OCI-LY7 (cell line): ENCODE measurements around the gene CTSA. TPM values are rescaled to one million over a fixed set of nuclear protein-coding genes. Genes with fewer than 3 reads are reported as not detected.

Source experiments
- Bru-seq: library from RNA; stranded (reverse); fragments of 400-500 nt; gene quantifications from one replicate; lab custom pipeline; 2021; lab: Mats Ljungman, UMichigan
- BruChase-seq, 2 experiments: library from RNA; stranded (reverse); fragments of 400-500 nt; gene quantifications; one replicate each; lab custom pipeline; 2021; lab: Mats Ljungman, UMichigan
- BruUV-seq: library from RNA; stranded (reverse); fragments of 400-500 nt; replicated peaks from 2 replicates; lab custom pipeline; 2021; lab: Mats Ljungman, UMichigan
- CTCF ChIA-PET: fragments of 300-600 bp; sonication (Branson Sonifier 250); formaldehyde crosslinking; loops from one replicate; lab custom pipeline; 2022; ENCODE audit warnings: antibody characterized with exemption; ENCODE audit not compliant: unreplicated experiment; lab: Charles Lee
- POLR2A ChIA-PET: fragments of 300-600 bp; sonication (Branson Sonifier 250); formaldehyde crosslinking; loops from one replicate; lab custom pipeline; 2022; ENCODE audit warnings: antibody characterized with exemption; lab: Charles Lee
- DNase-seq: peaks from one replicate; pipeline ENCODE4 v3.0.0-alpha.2; 2015; ENCODE audit warnings: low spot score
- H2AFZ ChIP-seq: fragments of 200-600 bp; sonication (generic), shearing (Covaris generic); 2 replicates; pipeline ENCODE4 v1.6.1; 2014; ENCODE audit warnings: mild to moderate bottlenecking, antibody characterized with exemption, low read length, moderate library complexity
- H3K27ac ChIP-seq: fragments of 200-600 bp; sonication (generic); 2 replicates; pipeline ENCODE4 v1.5.1; 2014; ENCODE audit warnings: mixed run types, low read depth, mild to moderate bottlenecking, moderate library complexity, low read length, inconsistent platforms; ENCODE audit not compliant: poor library complexity, severe bottlenecking
- H3K36me3 ChIP-seq: fragments of 200-600 bp; sonication (generic); 2 replicates; pipeline ENCODE4 v1.6.1; 2014; ENCODE audit warnings: mild to moderate bottlenecking, antibody characterized with exemption, low read length, moderate library complexity, mixed read lengths; ENCODE audit not compliant: insufficient read depth
- H3K4me1 ChIP-seq: fragments of 200-600 bp; sonication (generic); 2 replicates; pipeline ENCODE4 v1.5.1; 2014; ENCODE audit warnings: mild to moderate bottlenecking, low read length; ENCODE audit not compliant: insufficient read depth, poor library complexity, severe bottlenecking
- H3K4me2 ChIP-seq: fragments of 200-600 bp; sonication (generic); 2 replicates; pipeline ENCODE4 v1.6.1; 2014; ENCODE audit warnings: mild to moderate bottlenecking, low read length
- H3K4me3 ChIP-seq: fragments of 200-600 bp; sonication (generic); 2 replicates; pipeline ENCODE4 v1.5.1; 2014; ENCODE audit warnings: mild to moderate bottlenecking, low read depth, low read length; ENCODE audit not compliant: poor library complexity, severe bottlenecking
- H3K79me2 ChIP-seq: fragments of 200-600 bp; sonication (generic); 2 replicates; pipeline ENCODE4 v1.6.1; 2016; ENCODE audit warnings: low read depth, mild to moderate bottlenecking, low read length, moderate library complexity, mixed read lengths; ENCODE audit not compliant: insufficient read depth
- H3K9me2 ChIP-seq: fragments of 200-600 bp; sonication (generic); 2 replicates; pipeline ENCODE4 v1.6.1; 2016; ENCODE audit warnings: mild to moderate bottlenecking, low read length, mixed read lengths; ENCODE audit not compliant: insufficient read depth
- H3K9me3 ChIP-seq: fragments of 200-600 bp; sonication (generic); 2 replicates; pipeline ENCODE4 v1.6.1; 2014; ENCODE audit warnings: mild to moderate bottlenecking, mixed run types, low read length, mixed read lengths
- H4K20me1 ChIP-seq: fragments of 200-600 bp; sonication (generic); 2 replicates; pipeline ENCODE4 v1.6.1; 2014; ENCODE audit warnings: mild to moderate bottlenecking, antibody characterized with exemption, low read length, moderate library complexity, mixed read lengths; ENCODE audit not compliant: insufficient read depth
- CTCF ChIP-seq: fragments of 200-600 bp; sonication (generic); conservative IDR thresholded peaks from 2 replicates; pipeline ENCODE4 v1.5.1; 2014; ENCODE audit warnings: mild to moderate bottlenecking, antibody characterized with exemption, low read length, moderate library complexity, mixed read lengths
- EZH2phosphoT487 ChIP-seq: fragments of 200-600 bp; sonication (generic); IDR thresholded peaks from 2 replicates; pipeline ENCODE4 v1.6.1; 2018; ENCODE audit warnings: low read depth, borderline replicate concordance, mild to moderate bottlenecking, mixed run types, antibody characterized with exemption, low read length, moderate library complexity, mixed read lengths
- intact Hi-C: fragments of 100-400 bp; cut with micrococcal nuclease; formaldehyde crosslinking; loops from one replicate; pipeline ENCODE4 v1.10.0; 2022; ENCODE audit not compliant: unreplicated experiment
- long read RNA-seq: library from polyadenylated mRNA; stranded (forward); transcript quantifications from one replicate; pipeline ENCODE4 v2.0.0, GENCODE V29; 2022
- total RNA-seq, 2 experiments: library from RNA; depleted of rRNA in 1 of 2; stranded (reverse); fragments of >200 nt in 1 of 2; shearing (Covaris generic) in 1 of 2; gene quantifications; 2 replicates each; pipeline ENCODE4 v1.2.3, GENCODE V29; 2014 to 2022

The CTSA gene
- total RNA-seq (2014; rRNA removed; shearing (Covaris generic)) (27.1 and 33.1 TPM in 2 replicates), total RNA-seq (2022) (36.4 and 36.7 TPM in 2 replicates), Bru-seq, nascent RNA (percentile 53 among the genes with signal in this experiment), BruChase-seq, experiment 1, labeled RNA remaining after a 6-hour chase (percentile 70 among the genes with signal in this experiment), BruChase-seq, experiment 2, labeled RNA remaining after a 2-hour chase (percentile 69 among the genes with signal in this experiment)
- long read RNA-seq, transcript CTSA-204 (15 exons, 2,149 nt) = major isoform, 22 of 28 reads
- long read RNA-seq, partial matches to known transcripts = 1 of 28 reads
- long read RNA-seq, other reads (novel, unspliced or antisense) = 5 of 28 reads

GRCh38 chr20:45890985-45891983, at the start of gene CTSA, which contains the start of gene NEURL2:
TSS of gene CTSA (plus strand) at chr20:45891335. CDS start at chr20:45891569, 234 bp downstream.
TSS of gene NEURL2 (minus strand) at chr20:45891208. CDS start at chr20:45890991, 217 bp downstream.
- no peak for TF ChIP-seq EZH2phosphoT487
- no peak for TF ChIP-seq CTCF
- intact Hi-C loops = no loop called here
- Histone ChIP-seq H3K9me3 (no peaks in the 10 kb centered on the region), H2AFZ (peak within 1 kb of the TSS; percentile 88), H4K20me1 (no peaks in the 10 kb centered on the region), H3K9me2 (no peaks in the 10 kb centered on the region), H3K4me3 (peak within 1 kb of the TSS; percentile 85), H3K27ac (peak within 1 kb of the TSS; percentile 21), H3K4me2 (peak within 1 kb of the TSS; percentile 98), H3K36me3 (no peaks in the 10 kb centered on the region; the same call in 1 of the 2 replicates), H3K79me2 (no peaks in the 10 kb centered on the region), H3K4me1 (peaks cover 15% of the 10 kb centered on the region)
- DNase-seq = peak; percentile 91
- CTCF ChIA-PET = no interaction called here
- BruUV-seq = no TSS peak
- POLR2A ChIA-PET = interaction anchor here (1.1 to 1.7 kb wide), 4 partner anchors 9 to 79 kb away, joined by 3 to 5 read pairs (median 4); partner anchors contain the start of gene PCIF1

- intact Hi-C loops = no loop called here
- DNase-seq = no peak
- Histone ChIP-seq H3K9me2 (no peaks in the 10 kb centered on the region), H3K36me3 (peaks cover 32% of the 10 kb centered on the region; the same call in 1 of the 2 replicates), H3K4me1 (peaks cover 20% of the 10 kb centered on the region), H3K4me3 (peak overlapping the region; percentile 12), H3K27ac (peak overlapping the region; percentile 66), H2AFZ (peak overlapping the region; percentile 13; the same call in 1 of the 2 replicates), H4K20me1 (no peaks in the 10 kb centered on the region), H3K9me3 (no peaks in the 10 kb centered on the region), H3K79me2 (no peaks in the 10 kb centered on the region), H3K4me2 (peak overlapping the region; percentile 58)
- CTCF ChIA-PET = interaction anchor here (1.2 kb wide), 1 partner anchor 19 kb away, joined by 3 read pairs; no protein-coding TSS in a partner anchor
- TF ChIP-seq EZH2phosphoT487 (no peak), CTCF (no peak)
- BruUV-seq = no TSS peak
- POLR2A ChIA-PET = interaction anchor here (0.9 to 2.4 kb wide), 11 partner anchors 9 to 129 kb away, joined by 3 to 11 read pairs (median 5); partner anchors contain the start of genes ACOT8, SNX21, ZSWIM1 and ZSWIM3
Measured at GRCh38 chr20:45841407-45842129, 49.6 kb upstream of the CTSA start.
